SK-N-MC (cell line): Measurements from ENCODE around the gene KIAA1671.
A peak's percentile ranks its signal among the peaks of the same experiment; 100 is the strongest.

Experiments
- DNase-seq: peaks from one replicate; pipeline ENCODE4 v3.0.0-alpha.2; 2011; ENCODE audit warnings: low read depth, low spot score
- H3K27ac ChIP-seq: fragments of 200-600 bp; sonication (generic); 2 replicates; pipeline ENCODE4 v1.5.1; 2016; ENCODE audit warnings: mixed run types
- H3K36me3 ChIP-seq: fragments of 200-600 bp; sonication (generic); 2 replicates; pipeline ENCODE4 v1.6.1; 2017; ENCODE audit warnings: antibody characterized with exemption, low read length, mixed read lengths; ENCODE audit not compliant: insufficient read depth
- H3K4me3 ChIP-seq: fragments of 200-600 bp; sonication (generic); 2 replicates; pipeline ENCODE4 v1.5.1; 2016
- H3K9ac ChIP-seq: fragments of 200-600 bp; sonication (generic); 2 replicates; pipeline ENCODE4 v1.8.0; 2017; ENCODE audit warnings: mixed run types, mixed read lengths; ENCODE audit not compliant: insufficient read length
- H3K9me3 ChIP-seq: fragments of 200-600 bp; sonication (generic); 2 replicates; pipeline ENCODE4 v1.6.1; 2017; ENCODE audit warnings: low read depth, mild to moderate bottlenecking, antibody characterized with exemption, low read length, moderate library complexity, mixed read lengths
- EZH2 ChIP-seq: fragments of 200-600 bp; sonication (generic); IDR thresholded peaks from one replicate; pipeline ENCODE4 v1.6.1; 2017; ENCODE audit warnings: antibody characterized with exemption
- FOXP2 ChIP-seq: optimal IDR thresholded peaks from 2 replicates; pipeline ENCODE3; 2011; ENCODE audit warnings: mild to moderate bottlenecking, moderate library complexity; ENCODE audit not compliant: insufficient read depth; ENCODE audit errors: extremely low read length, control extremely low read depth
- POLR2AphosphoS5 ChIP-seq: IDR thresholded peaks from 2 replicates; pipeline ENCODE4 v1.6.1; 2012; ENCODE audit warnings: mild to moderate bottlenecking, low read depth, low read length, borderline replicate concordance

Gene KIAA1671

DNA sequence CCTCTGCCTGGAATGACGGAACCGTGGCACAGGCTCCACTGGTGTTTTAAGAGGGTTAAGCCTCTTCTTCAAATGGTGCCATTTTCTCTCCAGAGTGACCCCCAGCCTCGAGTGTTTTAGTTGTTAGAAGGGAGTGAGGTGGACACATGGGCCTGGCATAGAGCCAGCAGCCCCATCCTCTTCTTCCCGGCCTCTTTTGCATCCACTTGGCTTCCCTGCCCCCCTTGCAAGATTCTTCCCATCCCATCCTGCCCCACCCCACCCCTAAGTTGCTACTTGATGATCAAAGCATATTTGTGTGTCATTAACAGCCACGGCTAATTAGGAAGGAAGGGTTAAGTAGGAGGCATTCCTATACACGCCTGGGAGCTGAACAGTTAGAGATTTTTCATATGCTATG lies 174.8 kb downstream of the KIAA1671 start:
- no peak overlapping the region for H3K27ac ChIP-seq
- TF ChIP-seq POLR2AphosphoS5 = no peak
- no peak for TF ChIP-seq FOXP2
- no peak for TF ChIP-seq EZH2
- DNase-seq = no peak
- no peak overlapping the region for H3K4me3 ChIP-seq
- no peaks in the 10 kb centered on the region for H3K36me3 ChIP-seq
- H3K9ac ChIP-seq = no peak overlapping the region
- H3K9me3 ChIP-seq = no peaks in the 10 kb centered on the region

DNA sequence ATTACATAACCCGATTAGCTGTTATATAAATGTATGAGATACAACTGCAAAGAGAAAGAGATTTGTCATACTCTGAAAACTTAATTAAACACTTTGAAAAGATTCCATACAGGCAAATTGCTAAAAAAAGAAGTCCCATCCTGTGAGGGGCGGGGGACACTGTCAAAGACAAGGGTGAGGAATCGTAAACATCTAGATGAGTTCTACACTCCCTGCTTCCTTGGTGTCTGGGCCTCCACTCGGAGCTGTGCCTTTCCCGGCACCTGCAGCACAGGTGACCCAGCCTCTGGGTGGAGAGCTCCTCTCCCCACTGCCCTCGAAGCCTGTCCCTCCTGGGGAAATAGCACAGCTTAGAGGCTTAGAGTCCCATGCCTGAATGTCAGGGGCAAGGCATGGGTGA lies 177.9 kb downstream of the KIAA1671 start:
- DNase-seq = no peak
- no peak overlapping the region for H3K4me3 ChIP-seq
- H3K36me3 ChIP-seq = no peaks in the 10 kb centered on the region
- TF ChIP-seq EZH2 = no peak
- no peak overlapping the region for H3K9ac ChIP-seq
- H3K9me3 ChIP-seq = no peaks in the 10 kb centered on the region
- no peak overlapping the region for H3K27ac ChIP-seq

DNA sequence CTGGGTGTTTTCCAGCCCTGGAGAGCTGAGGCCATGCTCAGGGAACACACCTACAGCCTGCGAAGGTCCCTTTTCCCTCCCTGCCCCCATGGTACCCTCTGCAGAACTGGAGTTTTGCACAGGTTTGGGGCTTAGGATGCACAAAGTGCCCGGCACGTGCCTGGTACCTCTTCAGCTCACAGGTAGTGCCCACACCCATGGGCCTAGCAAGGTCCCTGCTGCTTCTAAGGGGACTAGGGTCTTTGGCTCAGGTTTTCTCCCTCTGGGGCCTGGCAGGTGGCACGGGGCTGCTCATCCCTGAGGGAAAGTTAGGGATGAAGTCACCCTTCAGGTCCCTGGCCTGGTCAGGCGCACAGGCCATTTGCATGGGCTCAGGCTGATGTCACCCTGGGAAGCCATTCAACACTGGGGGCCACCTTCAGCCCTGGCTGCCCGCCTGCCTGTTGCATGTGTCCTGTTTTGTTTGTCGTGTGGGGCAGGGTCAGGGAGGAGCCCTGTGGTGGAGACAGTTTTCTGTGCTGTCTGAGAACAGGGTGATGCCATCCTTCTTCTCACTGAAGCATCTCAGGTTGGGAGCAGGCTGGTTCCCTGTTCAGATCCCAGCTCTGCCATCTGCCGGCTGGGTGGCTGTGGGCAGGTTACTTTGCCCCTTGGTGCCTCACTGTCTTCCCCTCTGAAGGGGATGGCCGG lies 178.8 kb downstream of the KIAA1671 start:
- no peak for TF ChIP-seq POLR2AphosphoS5
- TF ChIP-seq EZH2 = no peak
- no peak for TF ChIP-seq FOXP2
- H3K4me3 ChIP-seq = no peak overlapping the region
- no peak overlapping the region for H3K27ac ChIP-seq
- no peaks in the 10 kb centered on the region for H3K36me3 ChIP-seq
- no peaks in the 10 kb centered on the region for H3K9me3 ChIP-seq
- H3K9ac ChIP-seq = no peak overlapping the region
- DNase-seq = no peak

DNA sequence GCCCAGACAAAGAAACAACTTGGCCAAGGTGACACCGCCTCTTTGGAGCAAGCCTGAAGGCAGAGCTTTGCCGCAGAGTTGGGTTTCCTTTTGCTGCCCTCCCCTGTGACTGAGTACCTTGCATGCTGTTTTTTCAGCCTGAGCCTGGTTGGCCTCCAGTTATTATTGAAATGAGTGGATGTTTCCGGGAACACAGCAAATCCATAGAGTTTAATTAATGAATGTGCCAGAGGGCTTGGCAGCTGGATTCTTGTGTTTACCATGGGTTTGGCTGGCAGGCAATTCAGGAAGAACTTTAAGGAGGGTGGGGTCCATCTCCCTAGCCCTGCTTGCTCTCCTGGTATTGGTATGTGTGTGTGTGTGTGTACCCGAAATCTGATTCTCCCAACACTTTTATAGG lies 181.5 kb downstream of the KIAA1671 start:
- Histone ChIP-seq H3K4me3 (no peak overlapping the region), H3K27ac (no peak overlapping the region), H3K9ac (no peak overlapping the region), H3K36me3 (no peaks in the 10 kb centered on the region), H3K9me3 (no peaks in the 10 kb centered on the region)
- TF ChIP-seq POLR2AphosphoS5 (no peak), EZH2 (no peak), FOXP2 (no peak)
- peak; percentile 5 for DNase-seq

GRCh38 chr22:25134451-25134850 lies 181.9 kb downstream of the KIAA1671 start:
- TF ChIP-seq POLR2AphosphoS5 = no peak
- TF ChIP-seq FOXP2 = no peak
- no peak for TF ChIP-seq EZH2
- DNase-seq = no peak
- H3K9ac ChIP-seq = no peak overlapping the region
- no peaks in the 10 kb centered on the region for H3K36me3 ChIP-seq
- no peak overlapping the region for H3K4me3 ChIP-seq
- no peak overlapping the region for H3K27ac ChIP-seq
- H3K9me3 ChIP-seq = no peaks in the 10 kb centered on the region

DNA sequence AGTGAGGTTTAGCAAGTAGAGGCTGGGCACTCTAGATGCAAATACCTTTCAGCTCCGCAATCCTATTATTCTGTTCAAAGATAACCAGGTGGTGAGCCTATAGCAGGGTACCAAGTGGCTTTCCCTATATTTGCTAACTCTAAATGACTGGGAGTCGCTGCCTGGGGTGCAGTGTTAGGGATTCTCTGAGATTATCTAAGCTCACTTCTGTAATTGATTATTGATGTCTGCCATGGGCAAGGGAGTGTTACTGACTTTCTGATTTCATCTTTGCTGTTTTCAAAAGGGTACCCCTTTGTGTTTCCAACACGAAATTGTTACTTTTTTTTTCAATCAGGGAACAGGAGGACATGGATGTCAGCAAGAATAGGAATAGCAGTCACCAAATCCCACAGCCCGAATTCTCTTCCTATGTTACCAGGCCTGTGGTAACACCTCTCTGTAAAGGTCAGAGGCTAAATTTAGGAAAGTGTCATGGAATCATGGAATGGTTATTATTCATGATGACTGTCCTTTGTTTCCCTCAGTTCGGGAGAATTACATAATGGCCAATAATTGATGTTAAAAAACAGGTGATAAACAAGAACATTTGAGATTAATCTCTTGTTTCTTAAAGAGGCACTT lies 184.5 kb downstream of the KIAA1671 start:
- Histone ChIP-seq H3K4me3 (no peak overlapping the region), H3K36me3 (no peaks in the 10 kb centered on the region), H3K27ac (no peak overlapping the region), H3K9me3 (no peaks in the 10 kb centered on the region), H3K9ac (no peak overlapping the region)
- DNase-seq = no peak
- TF ChIP-seq FOXP2 (no peak), POLR2AphosphoS5 (no peak), EZH2 (no peak)

- Histone ChIP-seq H3K27ac (no peak overlapping the region), H3K4me3 (no peak overlapping the region), H3K36me3 (no peaks in the 10 kb centered on the region), H3K9me3 (no peaks in the 10 kb centered on the region), H3K9ac (no peak overlapping the region)
- no peak for TF ChIP-seq POLR2AphosphoS5
- TF ChIP-seq FOXP2 = no peak
- no peak for TF ChIP-seq EZH2
- DNase-seq = no peak
Observed at GRCh38 chr22:25137577-25138525, 185.3 kb downstream of the KIAA1671 start.

- Histone ChIP-seq H3K9me3 (no peaks in the 10 kb centered on the region), H3K27ac (no peak overlapping the region), H3K9ac (no peak overlapping the region), H3K36me3 (no peaks in the 10 kb centered on the region), H3K4me3 (no peak overlapping the region)
- DNase-seq = no peak
- TF ChIP-seq EZH2 (no peak), FOXP2 (no peak), POLR2AphosphoS5 (no peak)
Observed at GRCh38 chr22:25139062-25139461, 186.5 kb downstream of the KIAA1671 start.
